HG03135 (cell line): Measurements from ENCODE around the gene EXTL1.
A peak's percentile ranks its signal among the peaks of the same experiment; 100 is the strongest.

Experiments
- ATAC-seq: cut with Tn5 transposase; IDR thresholded peaks from one replicate; pipeline ENCODE4 v1.9.1; 2021; ENCODE audit warnings: mild to moderate bottlenecking, moderate library complexity; ENCODE audit not compliant: unreplicated experiment

EXTL1 gene

DNA sequence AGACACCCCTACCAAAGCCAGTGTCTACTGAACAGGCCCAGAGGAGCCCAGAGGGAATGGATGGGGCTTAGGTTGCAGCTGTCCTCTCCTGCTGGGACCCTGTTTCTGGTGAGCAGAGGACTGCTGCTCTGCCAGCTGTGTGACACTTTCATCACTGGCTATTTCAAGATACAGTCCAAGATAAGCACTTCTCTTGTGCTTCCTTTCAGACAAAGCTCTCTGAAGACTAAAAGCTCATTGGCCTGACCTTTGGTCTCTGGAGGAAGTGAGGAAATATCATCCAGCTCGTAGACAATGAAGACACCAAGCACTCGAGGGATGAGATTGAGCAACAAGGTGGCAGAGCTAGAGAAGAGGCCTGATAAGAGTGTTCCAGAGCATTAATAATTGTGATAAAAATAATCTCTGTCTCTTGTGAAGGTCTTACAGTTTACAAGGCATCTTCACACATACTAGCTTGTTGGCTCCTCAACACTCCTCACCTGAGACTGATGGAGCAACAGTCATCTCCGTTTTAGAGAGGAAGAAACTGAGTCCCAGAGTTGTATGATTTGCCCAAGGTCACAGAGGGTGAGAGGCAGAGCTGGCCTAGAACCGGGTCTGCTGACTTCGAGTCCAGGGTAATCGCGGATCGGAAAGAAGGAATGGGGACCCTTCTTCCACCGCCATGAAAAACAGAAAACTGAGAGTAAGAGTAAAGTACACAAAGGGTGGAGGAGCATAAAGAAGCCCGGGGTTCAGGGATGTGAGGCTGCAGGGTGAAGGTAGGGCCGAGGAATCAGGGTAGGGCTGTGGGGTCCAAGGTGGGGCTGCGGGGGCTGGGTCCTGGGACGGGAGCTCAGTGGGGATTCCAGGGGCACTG lies 24.4 kb upstream of the EXTL1 start:
- no peak for ATAC-seq

DNA sequence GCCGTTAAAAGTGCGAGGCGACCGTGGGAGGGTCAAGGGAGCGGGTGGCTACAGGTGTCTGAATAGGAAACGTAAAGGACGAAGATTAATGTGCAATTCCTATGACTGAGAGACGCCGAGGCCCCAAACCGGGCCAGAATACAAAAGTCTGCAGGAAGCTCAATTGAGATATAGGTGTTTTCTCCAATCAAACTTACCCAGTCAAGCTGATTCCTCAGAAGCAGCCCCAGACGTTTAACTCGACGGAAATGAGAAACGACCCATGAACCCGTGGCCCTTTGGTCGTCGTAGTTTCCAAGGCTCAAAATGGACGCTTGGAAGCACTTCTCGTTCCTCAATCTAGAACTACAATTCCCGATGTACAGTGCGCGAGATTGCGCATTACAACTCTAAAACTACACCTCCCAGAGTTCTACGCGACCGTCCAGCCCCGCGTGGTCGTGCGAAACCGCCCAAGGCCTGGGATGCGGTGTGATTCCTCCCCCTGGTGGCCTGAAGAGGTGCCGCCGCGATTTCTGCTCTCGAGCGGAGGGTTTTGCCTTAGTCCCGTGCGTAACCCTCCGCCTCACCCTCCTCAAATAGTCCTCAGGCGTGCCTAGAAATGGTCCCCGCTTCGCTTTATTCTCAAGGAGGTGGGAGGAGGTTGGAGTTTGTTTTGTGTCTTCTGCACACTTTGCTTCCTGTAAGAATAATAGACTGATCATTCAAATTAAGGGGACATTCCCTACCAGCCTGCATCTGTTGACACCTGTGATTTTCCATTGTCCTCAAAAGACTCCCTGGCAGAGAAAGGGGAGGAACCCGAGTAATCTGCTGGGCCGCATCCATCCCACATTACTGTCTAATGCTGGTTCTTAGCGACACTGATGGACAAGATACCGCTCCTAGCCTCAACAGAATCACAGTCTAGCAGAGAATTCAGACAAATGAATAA lies 23.5 kb upstream of the EXTL1 start, which contains the start of gene PAFAH2:
Gene PAFAH2 (minus strand): TSS at position 236 of the 934 bp plus-strand sequence. CDS start 7,247 bp downstream, outside the sequence.
- ATAC-seq = peak; percentile 94

- ATAC-seq = no peak
Measured at GRCh38 chr1:25999041-25999800, 22.4 kb upstream of the EXTL1 start.

DNA sequence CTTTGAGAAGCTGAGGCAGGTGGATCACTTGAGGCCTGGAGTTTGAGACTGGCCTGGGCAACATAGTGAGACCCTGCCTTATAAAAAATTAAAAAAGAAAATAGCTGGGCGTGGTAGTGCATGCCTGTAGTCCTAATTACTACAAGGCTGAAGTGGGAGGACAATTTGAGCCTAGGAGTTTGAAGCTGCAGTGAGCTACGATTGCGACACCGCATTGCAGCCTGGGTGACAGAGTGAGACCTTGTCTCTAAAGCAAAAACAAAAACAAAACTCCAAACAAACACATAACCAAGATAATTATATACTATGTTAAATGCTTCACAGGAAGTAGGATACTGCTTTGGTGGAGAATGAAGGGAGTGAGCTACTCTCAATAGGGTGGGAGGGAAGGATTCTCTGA lies 18.3 kb upstream of the EXTL1 start:
- no peak for ATAC-seq

- no peak for ATAC-seq
Measured at GRCh38 chr1:26003756-26004155, 17.8 kb upstream of the EXTL1 start.

- no peak for ATAC-seq
Measured at GRCh38 chr1:26005434-26006105, 16.0 kb upstream of the EXTL1 start.

DNA sequence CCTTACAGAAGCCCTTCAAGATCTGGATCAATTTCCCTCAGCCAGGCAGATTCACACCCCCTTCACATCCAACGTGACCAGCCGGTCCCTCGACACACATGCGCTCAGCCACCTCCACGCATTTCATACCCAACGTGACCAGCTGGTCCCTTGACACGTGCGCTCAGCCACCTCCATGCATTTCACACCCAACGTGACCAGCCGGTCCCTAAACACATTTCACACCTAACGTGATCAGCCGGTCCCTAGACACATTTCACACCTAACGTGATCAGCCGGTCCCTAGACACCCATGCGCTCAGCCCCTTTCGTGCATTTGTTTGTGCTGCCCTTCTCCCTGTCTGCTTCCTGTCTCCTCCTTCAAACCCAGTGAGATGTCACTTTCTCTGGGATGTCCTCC lies 14.9 kb upstream of the EXTL1 start:
- ATAC-seq = no peak

DNA sequence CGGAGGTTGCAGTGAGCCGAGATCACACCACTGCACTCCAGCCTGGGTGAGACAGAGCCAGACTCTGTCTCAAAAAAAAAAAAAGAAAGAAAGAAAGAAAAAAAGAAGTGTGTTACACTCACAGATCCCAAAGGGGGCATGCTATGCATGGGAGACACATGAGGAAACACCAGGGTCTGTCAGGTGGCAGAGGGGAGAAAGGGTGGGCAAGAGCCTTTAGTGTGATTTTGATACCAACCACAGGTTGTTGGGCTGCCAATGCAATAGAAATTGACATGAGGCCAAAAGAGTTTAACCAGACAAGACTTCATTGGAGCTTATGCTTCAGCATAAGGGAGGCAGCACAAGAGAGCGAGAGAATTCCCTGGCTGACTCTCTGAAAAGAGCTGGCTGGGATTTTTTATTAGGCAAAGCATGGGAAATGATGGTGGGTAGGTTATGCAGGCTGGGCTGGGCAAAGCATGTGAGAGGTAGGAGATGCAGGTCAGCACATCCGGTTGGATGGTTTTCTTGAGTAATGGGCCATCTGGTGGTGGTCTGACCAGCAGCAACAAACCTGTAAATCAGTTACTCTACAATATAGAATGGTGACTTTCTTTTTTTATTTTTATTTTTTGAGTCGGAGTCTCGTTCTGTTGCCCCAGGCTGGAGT lies 11.7 kb upstream of the EXTL1 start:
- no peak for ATAC-seq

DNA sequence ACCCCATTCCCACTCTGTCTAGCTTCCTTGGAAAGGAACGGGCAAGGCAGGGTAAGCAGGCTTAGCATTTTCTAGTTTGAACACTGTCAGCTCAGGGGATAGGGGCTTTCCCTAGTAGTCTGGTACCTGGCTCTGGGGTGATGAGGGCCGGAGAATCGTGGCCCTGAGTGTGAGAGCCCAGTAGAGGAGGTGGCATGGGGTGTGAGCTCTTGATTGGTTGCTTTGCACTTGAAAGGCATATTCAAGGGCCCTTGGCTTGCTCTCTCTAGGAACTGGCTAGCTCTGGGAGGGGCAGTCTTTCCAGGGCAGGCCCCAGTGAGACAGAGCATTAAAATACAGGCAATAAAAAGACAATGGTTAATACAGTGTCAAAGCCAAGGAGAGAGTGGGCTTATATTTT lies 10.8 kb upstream of the EXTL1 start:
- ATAC-seq = no peak

DNA sequence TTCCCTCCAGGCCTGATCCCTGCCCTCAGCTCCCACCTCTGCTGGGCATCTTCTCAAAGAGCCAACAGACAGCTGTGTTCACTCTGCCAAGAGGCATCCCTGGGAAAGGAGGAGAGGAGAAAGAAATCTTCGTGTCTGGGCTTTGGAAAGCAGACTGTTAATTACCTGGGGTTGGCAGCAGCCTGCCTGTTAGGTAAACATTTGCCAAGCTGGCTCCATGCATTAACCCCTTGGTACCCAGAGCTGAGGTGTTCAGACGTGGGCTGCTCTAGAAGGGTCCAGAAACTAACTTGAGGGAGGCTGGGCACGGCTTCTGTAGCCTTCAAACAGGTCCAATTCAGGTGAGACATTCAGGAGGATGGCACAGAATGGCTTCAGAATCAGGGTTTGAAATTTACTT lies 8.7 kb upstream of the EXTL1 start:
- no peak for ATAC-seq

GRCh38 chr1:26014179-26014578 lies 7.4 kb upstream of the EXTL1 start:
- ATAC-seq = no peak

DNA sequence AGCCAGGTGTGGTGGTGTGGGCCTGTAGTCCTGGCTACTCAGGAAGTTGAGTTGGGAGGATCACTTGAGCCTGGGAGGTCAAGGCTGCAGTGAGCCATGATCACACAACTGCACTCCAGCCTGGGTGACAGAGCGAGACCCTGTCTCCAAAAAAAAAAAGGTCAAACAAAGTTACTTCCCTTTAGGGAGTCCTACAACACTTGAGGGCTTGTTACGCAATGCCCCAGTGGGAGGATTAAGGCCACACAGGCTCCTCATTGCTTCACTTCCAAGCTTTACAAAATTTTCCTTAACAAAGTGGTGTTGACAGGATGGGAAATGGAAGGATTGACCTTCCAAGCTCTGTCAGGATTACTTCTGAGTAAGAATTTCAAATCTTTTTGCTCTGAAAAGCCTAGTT lies 6.2 kb upstream of the EXTL1 start:
- no peak for ATAC-seq

GRCh38 chr1:26016258-26016952 lies 5.2 kb upstream of the EXTL1 start:
- no peak for ATAC-seq

GRCh38 chr1:26016953-26017545 lies 4.5 kb upstream of the EXTL1 start:
- ATAC-seq = no peak

DNA sequence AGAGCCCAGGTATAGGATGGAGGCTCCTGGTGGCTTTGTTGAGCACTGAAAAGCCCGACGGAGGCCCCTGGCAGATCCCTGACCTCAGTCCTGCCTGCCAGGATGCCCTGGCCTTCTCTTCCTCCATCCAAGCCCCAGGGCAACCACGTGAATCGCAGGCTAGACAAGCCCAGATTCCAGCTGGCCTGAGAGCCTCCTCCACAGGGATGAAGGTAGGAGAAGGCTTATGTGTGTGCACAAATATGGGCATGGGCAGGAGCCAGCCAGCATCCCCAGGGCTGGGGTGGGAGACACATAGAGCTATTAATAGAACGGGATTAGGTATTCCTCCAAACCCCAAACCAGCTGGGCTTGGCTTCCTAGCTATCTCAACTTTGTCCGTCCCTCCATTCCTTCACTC lies 4.0 kb upstream of the EXTL1 start:
- no peak for ATAC-seq

- ATAC-seq = no peak
Measured at GRCh38 chr1:26019641-26020315, 1.8 kb upstream of the EXTL1 start.

DNA sequence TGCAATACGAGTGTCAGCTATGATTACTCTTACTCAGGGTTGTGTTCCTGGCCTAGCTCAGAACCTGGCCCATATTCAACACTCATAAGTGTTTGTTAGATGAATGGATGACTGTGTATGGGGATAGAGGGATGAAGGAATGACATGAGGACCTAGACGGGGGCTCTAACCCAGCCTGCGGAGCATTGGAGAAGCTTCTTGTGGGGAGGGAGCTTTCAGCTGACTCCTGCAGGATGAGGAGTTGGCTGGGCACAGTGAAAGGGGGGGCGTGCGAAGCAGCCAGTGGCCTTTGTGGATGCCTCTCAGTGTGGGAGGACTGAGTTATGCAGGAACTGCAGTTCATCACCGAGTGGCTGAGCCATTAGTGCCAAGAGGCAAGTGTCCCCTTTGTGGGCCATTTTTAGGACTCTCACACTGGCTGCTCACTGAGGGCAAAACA lies 1.2 kb upstream of the EXTL1 start:
- no peak for ATAC-seq

- ATAC-seq = no peak
Measured at GRCh38 chr1:26020941-26021646, 481 bp upstream of the EXTL1 start.
